HG03571 (cell line): ENCODE data around the gene FGG.
A peak's percentile ranks its signal among the peaks of the same experiment; 100 is the strongest.

Experiments
- ATAC-seq: cut with Tn5 transposase; IDR thresholded peaks from one replicate; pipeline ENCODE4 v1.9.1; 2021; ENCODE audit not compliant: unreplicated experiment

The FGG gene

DNA sequence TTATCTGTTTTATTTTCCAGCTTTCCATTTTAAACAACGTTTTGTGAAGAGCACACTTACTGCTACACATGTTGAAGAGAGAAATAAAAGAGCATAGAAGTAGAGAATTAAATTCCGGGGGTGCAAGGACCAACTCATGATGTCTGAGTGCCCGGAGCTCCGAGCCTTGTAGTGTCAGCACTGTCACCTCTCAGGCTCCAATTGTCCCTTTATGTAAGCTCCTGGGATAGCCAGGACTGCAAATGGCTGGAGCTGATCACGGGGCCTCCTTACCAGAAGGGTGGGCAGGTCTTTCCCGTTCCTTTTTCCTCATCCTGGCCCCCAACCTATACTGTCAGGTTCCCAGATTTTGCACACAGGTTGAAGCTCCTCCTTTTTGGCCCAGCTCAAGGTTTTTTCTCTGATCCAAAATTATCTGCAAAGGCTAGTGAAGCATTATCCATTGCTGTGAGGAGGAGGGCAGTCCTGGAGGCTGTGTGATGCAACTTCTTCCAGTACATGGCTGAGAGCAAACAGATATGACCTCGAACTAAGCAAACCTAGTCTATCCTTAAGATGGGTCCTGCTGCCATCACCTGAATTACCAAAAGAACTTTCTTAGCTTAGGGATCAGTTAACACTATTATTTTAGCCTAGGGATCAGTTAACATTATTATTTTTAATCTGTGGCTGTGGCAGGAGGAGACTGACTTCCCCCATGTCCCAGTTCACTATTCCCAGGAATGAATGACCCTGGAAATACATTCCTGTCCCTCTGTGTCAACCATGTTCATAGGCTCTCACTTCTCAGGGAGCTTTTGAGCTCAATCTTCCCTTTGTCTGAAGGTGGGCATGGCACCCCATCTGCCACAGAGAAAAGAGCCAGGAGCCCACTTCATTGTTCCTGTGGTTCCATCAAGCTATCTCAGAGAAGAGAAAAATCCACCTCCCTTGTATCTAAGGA, at the start of gene FGG:
FGG (minus strand) TSS at position 185 of the 943 bp plus-strand sequence; CDS start at position 138, 47 bp downstream.
- ATAC-seq: no peak

DNA sequence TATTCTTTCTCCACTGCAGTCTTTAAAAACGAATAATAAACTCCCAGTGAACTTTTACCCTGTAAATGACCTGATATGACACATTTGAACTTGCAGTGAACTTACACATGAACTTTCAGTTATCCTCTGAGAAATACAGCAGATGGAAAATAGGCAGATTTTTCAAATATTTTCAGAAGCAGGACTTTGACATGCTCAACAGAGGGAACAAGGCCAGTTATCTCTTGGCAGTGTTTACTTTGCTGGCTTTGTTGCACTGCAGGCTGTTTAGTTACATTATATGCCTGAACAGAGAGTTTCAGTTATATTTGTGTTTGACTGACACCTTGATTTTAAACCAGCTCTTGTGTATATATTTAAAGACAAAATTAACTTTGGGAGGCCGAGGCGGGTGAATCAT, 47.6 kb upstream of the FGG start:
- no peak for ATAC-seq

DNA sequence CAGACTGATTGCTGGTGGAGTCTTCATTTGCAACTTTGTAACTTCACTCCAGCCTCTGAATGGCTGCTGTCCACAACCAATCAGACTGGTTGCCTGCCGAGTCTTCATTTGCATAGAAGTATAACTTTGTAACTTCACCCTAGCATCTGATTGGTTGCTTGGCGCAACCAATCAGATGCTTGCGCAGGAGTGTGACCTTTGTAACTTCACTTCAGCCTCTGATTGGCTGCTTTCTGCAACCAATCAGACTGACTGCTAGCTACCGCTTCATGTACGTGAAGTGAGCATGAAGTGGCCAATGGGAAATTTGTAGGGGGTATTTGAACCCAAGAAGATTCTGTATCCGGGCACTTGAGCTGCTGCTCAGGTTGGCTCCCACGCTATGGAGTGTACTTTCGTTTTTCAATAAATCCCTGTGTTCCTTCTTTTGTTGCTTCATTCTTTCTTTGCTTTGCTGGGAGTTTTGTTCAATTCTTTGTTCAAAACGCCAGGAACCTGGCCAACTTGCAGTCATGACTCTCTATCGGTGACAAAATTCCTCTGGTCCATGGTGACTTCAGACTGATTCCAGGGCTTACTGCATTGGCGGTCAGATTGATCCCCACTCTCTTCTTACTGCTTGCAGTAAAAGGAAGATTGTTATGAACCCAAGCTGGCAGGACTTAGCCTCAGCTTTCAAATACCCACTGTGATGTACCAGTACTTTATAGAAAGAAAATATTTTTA, 46.4 kb upstream of the FGG start:
- ATAC-seq: no peak

DNA sequence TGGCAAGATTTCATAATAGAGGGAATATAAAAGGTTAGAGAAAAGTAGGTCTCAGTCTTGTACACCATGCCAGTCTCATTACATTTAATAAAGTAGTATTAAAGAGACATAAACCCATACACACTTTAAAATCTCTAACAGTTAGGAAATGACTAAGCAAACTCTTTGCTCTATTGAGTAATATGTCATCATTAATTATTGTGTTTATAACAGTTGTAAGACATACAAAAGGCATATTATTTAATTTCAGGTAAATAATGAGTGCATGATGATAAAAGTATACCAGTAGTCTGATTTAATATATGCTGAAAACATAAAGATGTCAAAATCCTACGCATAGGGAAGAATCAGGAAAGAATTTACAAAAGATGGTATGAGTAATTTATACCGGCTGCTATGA, 31.0 kb upstream of the FGG start:
- no peak for ATAC-seq

DNA sequence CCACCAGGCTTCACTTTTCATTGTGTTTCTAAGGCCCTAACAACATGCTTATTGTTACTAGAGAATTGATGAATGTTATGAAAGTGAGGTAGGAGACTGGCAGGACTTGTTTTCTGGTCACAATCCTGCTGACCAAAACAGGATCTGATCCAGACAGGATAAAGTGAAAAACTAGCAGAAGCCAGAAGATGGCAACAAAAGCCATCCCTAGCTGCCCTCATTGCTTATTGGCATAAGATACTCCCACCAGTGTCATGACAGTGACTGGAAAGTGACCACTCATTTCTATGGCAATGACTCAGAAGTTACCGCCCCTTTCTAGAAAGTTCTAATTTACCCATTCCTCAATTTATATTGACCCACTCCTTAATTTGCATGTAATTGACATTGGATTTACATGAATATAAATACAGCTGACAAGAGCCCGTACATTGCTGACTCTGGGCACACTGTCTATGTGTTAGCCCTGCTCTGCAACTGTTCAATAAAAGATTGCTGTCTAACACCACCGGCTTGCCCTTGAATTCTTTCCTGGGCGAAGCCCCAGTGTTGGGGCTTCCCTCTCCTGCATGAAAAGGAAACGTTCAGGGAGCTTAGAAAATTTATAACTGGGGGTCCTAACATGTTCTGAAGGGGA, 30.0 kb upstream of the FGG start:
- ATAC-seq: no peak

DNA sequence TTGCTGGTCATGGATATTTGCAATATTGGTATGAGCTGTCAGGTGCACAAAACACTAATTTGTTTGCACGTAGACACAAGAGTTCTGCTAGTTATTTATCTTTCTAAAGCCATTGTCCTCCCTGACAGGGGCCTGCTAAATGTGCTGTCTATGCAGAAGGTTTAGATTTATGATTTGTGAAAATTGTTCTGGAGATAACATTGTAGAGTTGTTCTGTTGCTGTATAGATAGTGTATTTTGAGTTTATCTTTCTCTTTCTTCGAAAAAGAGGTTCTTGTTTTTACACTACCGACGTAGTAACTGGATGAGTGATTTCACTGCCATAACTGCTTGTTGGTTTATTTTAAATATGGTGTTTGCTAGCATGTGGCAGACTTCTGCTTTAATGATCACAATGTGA, 28.5 kb upstream of the FGG start:
- ATAC-seq: no peak

DNA sequence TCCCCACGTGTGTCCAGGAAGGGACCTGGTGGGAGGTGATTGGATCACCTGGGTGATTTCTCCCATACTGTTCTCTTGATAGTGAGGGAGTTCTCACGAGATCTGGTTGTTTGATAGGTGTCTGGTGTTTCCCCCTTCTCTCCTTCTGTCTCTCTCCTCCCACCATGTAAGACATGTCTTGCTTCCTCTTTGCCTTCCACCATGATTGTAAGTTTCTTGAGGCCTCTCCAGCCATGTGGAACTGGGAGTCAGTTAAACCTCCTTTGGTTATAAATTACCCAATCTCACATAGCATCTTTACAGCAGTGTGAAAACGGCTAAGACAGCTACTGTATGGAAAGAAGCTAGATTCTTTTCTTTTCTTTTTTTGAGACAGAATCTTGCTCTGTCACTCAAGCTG, 21.6 kb upstream of the FGG start:
- no peak for ATAC-seq

DNA sequence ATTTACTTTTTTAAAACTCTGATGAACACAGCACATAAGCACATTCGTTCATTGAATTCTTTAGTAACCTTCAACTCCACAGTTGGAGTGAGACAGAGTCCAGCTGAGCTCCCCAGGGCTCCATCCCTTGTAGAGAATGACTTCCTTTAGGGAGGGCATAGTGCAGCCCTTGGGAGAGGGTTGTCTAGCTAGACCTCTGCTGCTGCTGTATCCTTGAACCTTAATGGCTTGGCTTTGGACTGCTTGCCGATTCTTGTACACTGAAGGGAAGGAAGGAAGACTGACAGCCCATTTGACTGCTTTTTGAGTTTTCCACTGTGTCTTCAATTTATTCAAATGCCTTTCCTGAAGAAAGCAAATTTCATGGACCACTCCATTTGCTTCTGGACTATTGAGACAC, 19.4 kb upstream of the FGG start:
- ATAC-seq: no peak

DNA sequence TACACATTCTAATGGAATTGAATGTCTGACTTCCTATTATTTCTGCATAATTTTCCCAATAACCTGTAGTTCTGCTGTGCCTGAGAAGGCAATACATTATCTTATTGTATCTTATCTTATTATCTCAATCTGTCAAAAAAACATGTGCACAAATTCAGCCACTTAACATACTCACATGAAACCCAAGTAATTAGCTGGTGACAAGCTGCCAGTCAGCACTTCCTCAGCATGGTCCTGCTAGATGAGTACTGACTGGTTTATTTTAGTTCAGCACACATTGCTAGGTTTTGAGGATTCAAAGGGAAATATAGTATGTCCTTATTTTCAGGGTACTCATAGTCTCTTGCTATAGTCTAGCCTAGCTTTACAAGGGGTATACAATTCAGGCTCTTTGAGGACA, 17.9 kb upstream of the FGG start:
- ATAC-seq: no peak

DNA sequence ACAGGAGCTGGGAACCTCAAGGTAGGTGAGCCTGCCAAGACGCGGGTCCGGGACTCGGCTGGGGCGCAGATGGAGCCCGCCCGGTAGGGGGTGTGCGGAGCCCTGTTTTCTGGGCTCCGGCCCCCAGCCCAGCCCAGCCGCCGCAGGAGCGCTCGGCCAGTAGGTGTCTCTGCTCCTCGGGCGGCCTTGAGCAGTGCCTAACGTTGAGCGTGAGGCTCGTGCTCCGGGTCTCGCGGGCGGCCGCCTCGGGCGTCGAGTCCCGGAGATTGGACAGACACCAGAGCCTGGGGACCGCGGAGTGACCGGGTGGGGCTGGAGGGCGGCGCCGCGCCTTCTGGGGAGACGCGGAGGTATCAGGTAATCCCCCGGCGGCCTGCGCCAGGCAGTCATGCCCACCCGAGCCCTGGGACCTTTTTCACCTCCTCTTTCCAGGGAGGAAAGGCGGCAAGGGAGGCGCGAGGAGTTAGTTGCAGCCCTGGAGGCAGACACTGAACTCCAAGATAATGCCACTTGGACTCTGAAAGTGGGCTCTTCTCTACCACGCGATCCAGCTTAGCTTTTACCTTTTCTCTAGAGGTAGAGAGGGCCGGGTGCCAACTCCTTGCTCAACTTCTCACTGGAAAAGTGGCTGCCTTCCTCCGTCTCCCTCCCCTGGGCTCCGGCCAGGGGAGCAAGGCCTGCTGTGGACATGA, 14.5 kb upstream of the FGG start:
- peak; percentile 86 for ATAC-seq

DNA sequence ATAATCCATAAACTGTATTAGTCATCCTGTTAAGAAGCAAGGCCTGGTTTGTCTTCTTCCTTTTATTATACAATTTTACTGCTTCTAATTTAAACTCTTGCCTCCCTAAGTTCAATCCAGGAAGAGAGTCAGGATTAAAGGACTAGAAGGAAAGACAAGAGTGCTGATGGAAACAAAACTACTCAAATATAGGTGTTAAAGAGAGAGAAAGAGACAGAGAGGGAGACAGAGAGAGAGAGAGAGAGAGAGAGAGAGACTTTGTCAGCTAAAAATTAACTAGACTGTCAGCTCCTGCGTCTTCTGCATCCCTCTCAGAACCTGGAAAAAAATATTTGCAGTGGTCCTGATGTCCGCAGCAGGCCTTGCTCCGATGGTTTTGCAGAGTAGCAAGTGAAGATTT, 13.5 kb upstream of the FGG start:
- no peak for ATAC-seq

DNA sequence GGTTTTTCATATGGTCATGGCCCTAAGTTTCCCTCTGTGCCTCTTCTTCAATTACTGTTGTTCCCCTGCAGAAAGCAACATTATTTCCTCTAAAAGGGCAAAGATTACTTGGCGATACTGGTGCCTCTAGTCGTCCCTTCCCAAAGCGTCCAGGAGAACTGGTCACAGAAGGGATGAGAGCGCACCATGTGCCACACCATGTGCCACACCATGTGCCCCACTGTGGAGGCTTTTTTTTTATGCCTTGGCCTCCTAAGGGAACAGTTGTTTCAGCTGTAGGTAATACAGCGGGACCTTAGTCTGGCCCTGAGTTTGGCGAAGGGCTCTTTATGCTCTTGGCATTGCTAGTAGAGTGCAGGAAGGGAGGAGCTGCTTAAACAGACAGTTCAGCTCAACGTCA, 11.5 kb upstream of the FGG start:
- ATAC-seq: no peak

DNA sequence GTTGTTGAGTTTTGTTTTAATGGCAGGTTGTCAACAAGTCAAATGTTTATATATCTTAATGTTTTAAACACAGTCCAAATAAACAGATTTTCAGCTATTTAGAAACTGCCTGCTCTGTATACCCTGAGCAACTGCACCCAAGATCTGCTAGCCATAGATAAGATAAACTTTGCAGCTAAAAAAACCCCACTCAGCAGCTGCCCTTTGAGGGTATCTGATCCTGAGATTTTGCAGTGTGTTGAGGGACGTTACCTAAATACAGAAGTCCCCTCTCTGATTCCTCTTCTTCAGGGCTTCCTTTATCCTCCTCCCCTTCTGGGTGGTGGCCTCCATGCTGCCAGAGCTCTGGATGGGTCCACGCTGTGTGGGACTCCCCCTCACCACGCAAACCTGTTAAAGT, 11.0 kb upstream of the FGG start:
- ATAC-seq: no peak

DNA sequence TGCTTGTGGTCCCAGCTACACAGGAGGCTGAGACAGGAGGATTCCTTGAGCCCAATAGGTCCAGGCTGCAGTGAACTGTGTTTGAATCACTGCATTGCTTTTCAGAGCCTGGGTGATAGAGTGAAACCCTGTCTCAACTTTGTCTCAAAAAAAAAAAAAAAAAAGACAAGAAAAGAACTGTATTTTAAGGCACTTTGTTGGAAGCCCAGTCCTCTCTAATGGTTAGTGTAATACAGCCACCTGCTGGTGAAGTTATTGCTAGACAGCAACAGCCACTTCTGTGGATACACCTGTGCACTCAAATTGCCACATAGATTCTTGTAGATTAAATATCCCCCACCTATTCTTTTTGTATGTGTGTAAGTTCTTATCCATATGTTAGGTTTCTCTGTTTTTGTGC, 10.1 kb upstream of the FGG start:
- peak; percentile 42 for ATAC-seq

DNA sequence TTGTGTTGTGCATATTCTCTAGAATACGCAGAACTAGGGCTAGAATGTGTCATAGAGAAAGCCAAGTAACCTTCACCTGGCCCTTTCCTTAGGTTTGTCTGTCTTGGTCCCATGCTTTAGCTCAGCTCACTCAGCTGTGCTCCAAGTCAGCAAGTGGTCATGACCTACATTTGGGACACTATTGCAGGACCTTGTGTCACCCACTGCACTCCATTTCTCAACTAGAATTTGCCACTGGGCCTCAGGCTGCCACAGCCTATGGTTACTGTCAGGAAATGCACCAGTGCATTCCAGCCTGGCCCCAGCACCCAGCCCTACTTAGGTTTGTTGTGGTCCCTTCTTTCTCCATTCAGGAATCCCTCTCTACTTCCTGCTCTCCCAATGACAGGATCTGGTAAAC, 7.7 kb upstream of the FGG start:
- ATAC-seq: no peak

DNA sequence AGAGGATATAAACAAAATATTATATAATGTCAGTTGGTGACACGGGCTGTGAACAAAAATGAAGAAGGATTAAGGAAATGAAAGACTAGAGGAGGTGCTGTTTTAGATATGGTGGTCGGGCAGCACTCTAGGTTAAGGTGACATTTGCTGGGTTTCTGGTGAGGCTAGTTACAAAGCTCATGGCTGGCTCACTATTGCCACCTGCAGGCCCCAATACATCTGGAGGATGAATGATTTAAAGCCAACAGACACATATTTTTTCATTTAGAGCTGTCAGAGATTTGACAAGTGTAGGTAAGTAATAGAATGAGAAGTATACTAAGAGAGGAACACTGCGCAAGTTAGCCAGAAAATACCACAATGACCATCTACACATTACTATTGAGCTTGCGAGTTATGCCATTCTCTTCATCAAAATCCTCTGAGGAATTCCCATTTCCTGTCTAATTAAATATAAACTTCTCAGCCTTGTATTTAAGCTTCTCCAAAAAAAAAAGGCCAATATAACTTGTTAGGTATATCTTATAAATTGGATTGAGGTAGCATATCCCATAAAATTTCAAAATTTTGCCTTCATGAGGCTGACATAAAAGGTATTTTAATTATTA, 6.4 kb upstream of the FGG start:
- ATAC-seq: peak; percentile 46

DNA sequence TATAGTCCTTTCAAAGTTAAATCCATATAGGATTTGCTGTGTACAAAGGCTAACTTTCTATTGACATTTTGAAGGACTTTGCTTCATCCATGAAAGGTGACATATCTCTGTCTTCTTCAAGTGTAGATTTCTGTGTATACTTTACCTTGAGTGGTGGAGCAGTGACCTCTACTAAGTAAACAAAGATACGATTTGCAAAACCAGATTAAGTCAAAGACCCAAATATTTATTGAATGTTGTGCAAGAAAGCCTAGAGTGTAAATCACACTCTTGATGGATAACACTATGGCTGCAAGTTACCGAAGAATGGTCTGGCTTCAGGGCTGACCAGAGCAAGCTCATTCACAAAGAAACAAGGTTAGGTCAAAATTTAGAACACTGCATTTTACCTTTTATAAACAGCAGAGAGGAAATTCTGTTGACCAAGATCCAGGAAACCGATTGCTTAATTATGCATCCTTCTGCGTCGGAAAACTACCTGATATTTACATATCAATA, 5.4 kb upstream of the FGG start:
- no peak for ATAC-seq

DNA sequence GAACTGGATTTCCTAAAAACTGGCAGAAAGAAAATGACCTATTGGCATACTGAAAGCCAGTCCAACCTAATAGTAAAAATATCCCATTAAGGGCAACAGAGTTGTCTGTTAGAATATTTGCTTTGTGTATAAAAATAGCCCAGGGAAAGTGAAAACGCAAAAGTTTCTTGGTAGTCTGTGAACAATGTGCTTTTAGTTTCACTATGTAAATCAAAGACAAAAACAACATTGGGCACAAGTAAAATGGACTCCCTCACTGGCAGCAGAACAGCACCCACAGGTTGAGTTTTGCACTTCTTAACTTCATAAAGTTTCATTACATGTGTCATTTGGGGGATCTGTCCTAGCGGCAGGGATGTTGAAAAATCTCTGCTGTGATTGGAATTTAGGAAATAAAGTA, 4.3 kb upstream of the FGG start:
- ATAC-seq: peak; percentile 94

DNA sequence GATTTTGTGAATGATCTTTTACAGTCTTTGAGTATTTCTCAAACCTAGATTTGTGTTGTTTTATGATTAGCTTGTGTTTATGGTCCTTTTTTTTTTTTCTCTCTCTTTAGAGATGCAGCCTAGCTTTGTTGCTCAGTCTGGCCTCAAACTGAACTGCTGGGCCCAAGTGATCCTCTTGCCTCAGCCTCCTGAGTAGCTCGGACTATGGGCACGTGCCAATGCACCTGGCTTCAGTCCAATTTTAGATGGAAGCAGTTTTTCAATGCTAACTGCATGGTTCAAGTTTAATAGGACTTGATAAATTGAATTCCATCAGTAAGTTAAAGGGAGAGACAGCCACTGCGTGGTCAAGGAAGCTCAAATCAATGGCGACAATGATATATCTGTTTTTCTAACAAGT, 3.8 kb upstream of the FGG start:
- ATAC-seq: no peak

DNA sequence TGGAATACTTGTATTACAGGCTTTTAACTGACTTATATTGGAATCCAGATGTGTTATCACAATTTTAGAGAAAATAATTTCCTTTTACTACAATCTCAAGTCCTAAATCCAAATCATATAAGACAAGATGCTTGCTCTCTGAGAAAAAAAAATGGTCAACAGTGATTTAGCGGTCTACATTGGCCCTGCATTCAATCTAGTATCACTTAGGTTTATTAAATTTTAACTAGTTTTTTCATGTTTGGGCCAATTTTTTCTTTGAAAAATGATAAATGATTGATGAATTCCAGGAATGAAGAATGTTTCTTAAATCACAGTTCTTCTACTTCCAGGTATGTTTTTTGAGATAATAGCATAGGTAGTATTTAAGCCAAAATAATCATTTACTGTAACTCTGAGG, 2.8 kb upstream of the FGG start:
- ATAC-seq: no peak

DNA sequence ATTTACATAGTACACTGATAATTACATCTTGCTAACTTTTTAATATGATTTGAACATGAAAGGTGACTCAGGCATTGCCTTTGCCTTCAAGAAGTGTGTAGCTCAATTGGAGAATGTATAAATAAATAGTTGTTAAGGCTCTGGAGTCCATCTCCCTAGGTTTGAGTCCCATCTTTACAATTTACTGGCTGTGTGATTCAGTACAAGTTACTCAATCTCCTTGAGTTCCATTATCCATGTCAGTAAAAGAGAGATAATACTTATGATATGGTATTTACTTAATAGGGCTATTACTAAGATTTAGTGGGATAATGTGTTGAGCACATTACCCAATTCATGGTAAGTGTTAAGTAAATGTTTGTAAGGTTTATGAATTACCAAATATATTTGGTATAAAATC, 1.9 kb upstream of the FGG start:
- no peak for ATAC-seq
